Fibroblast of the conjunctiva (primary cell): ENCODE data around the gene TMEM272.
A peak's percentile ranks its signal among the peaks of the same experiment; 100 is the strongest.

Source experiments
- DNase-seq: peaks from one replicate; pipeline ENCODE4 v3.0.0-alpha.2; 2010; ENCODE audit warnings: low read depth

The TMEM272 gene

GRCh38 chr13:51804295-51805172 lies 40.4 kb downstream of the TMEM272 start:
- DNase-seq, result no peak

GRCh38 chr13:51803422-51804294 lies 41.3 kb downstream of the TMEM272 start, which contains the start of gene DHRS12:
Gene DHRS12 (minus strand): TSS chr13:51804163. CDS start chr13:51799659, 4,504 bp downstream.
- DNase-seq, result peak; percentile 61

- DNase-seq, result no peak
Measured at GRCh38 chr13:51802631-51803418, 42.2 kb downstream of the TMEM272 start.

- DNase-seq, result no peak
Measured at GRCh38 chr13:51801631-51802099, 43.3 kb downstream of the TMEM272 start.

- DNase-seq, result no peak
Measured at GRCh38 chr13:51800486-51800885, 44.5 kb downstream of the TMEM272 start.

- DNase-seq, result no peak
Measured at GRCh38 chr13:51799261-51799660, 45.7 kb downstream of the TMEM272 start.

- no peak for DNase-seq
Measured at GRCh38 chr13:51797664-51798488, 47.1 kb downstream of the TMEM272 start.

- no peak for DNase-seq
Measured at GRCh38 chr13:51796546-51796945, 48.4 kb downstream of the TMEM272 start.

GRCh38 chr13:51795419-51795818 lies 49.6 kb downstream of the TMEM272 start:
- DNase-seq, result no peak

- DNase-seq, result no peak
Measured at GRCh38 chr13:51794964-51795363, 50.0 kb downstream of the TMEM272 start.

GRCh38 chr13:51793570-51794271 lies 51.3 kb downstream of the TMEM272 start:
- no peak for DNase-seq

- no peak for DNase-seq
Measured at GRCh38 chr13:51786425-51787265, 58.3 kb downstream of the TMEM272 start.

- no peak for DNase-seq
Measured at GRCh38 chr13:51785712-51786424, 59.1 kb downstream of the TMEM272 start.

- no peak for DNase-seq
Measured at GRCh38 chr13:51784097-51784496, 60.9 kb downstream of the TMEM272 start.

- DNase-seq, result no peak
Measured at GRCh38 chr13:51783428-51784094, 61.4 kb downstream of the TMEM272 start.

GRCh38 chr13:51782026-51782710 lies 62.8 kb downstream of the TMEM272 start:
- no peak for DNase-seq

- DNase-seq, result no peak
Measured at GRCh38 chr13:51781246-51782022, 63.5 kb downstream of the TMEM272 start.
